HAP-1 (cell line): Measurements from ENCODE around the gene TSEN54.

Experiments
- DNase-seq, 2 experiments: peaks; one replicate each; pipeline ENCODE4 v3.0.0-alpha.2; 2016 to 2020; ENCODE audit warnings: low spot score in 2 of 2
- H3K27me3 ChIP-seq: fragments of 250-450 bp; sonication (Bioruptor Pico); 2 replicates; pipeline ENCODE4 v1.5.1; 2020; ENCODE audit warnings: low read depth, mild to moderate bottlenecking, moderate library complexity
- H3K36me3 ChIP-seq: fragments of 250-450 bp; sonication (Bioruptor Pico); replicated peaks from 2 replicates; pipeline ENCODE4 v1.5.1; 2020; ENCODE audit warnings: mild to moderate bottlenecking
- H3K4me1 ChIP-seq: fragments of 250-450 bp; sonication (Bioruptor Pico); 2 replicates; pipeline ENCODE4 v1.5.1; 2020; ENCODE audit warnings: mild to moderate bottlenecking
- H3K4me3 ChIP-seq: fragments of 250-450 bp; sonication (Bioruptor Pico); 2 replicates; pipeline ENCODE4 v1.5.1; 2020; ENCODE audit warnings: mild to moderate bottlenecking, moderate library complexity
- H3K9me3 ChIP-seq: fragments of 250-450 bp; sonication (Bioruptor Pico); 2 replicates; pipeline ENCODE4 v1.5.1; 2020; ENCODE audit warnings: mild to moderate bottlenecking, moderate library complexity
- in situ Hi-C: fragments of 300-500 bp; cut with MboI; formaldehyde crosslinking; loops from 3 replicates; pipeline ENCODE4 v1.14.3; 2020; ENCODE audit warnings: low sequenced_read_pairs, inconsistent platforms, mixed read lengths

The TSEN54 gene

GRCh38 chr17:75493476-75494129 lies 22.7 kb upstream of the TSEN54 start:
- in situ Hi-C loops: no loop called here

GRCh38 chr17:75494326-75494877 lies 21.9 kb upstream of the TSEN54 start:
- no peaks in the 10 kb centered on the region for H3K27me3 ChIP-seq
- no peaks in the 10 kb centered on the region for H3K4me1 ChIP-seq
- in situ Hi-C loops: no loop called here
- no peak for DNase-seq
- no peaks in the 10 kb centered on the region for H3K9me3 ChIP-seq
- peaks cover 44% of the 10 kb centered on the region for H3K36me3 ChIP-seq
- no peak overlapping the region for H3K4me3 ChIP-seq

More at GRCh38 chr17:75493476-75494129, 22.7 kb upstream of the TSEN54 start:
- Histone ChIP-seq H3K36me3 (peaks cover 38% of the 10 kb centered on the region), H3K27me3 (no peaks in the 10 kb centered on the region), H3K4me1 (no peaks in the 10 kb centered on the region), H3K9me3 (no peaks in the 10 kb centered on the region), H3K4me3 (no peak overlapping the region)
- no peak for DNase-seq

- in situ Hi-C loops: no loop called here
- Histone ChIP-seq H3K27me3 (no peaks in the 10 kb centered on the region), H3K36me3 (peaks cover 60% of the 10 kb centered on the region), H3K9me3 (no peaks in the 10 kb centered on the region), H3K4me3 (no peak overlapping the region), H3K4me1 (no peaks in the 10 kb centered on the region)
- no peak for DNase-seq
These were observed 20.3 kb upstream of the TSEN54 start for GRCh38 chr17:75496005-75496404.

- peaks cover 58% of the 10 kb centered on the region for H3K36me3 ChIP-seq
- no peaks in the 10 kb centered on the region for H3K4me1 ChIP-seq
- in situ Hi-C loops: no loop called here
- H3K27me3 ChIP-seq: no peaks in the 10 kb centered on the region
- no peak overlapping the region for H3K4me3 ChIP-seq
- no peak for DNase-seq
- no peaks in the 10 kb centered on the region for H3K9me3 ChIP-seq
These were observed 18.1 kb upstream of the TSEN54 start for GRCh38 chr17:75498039-75498725.

- H3K4me1 ChIP-seq: no peaks in the 10 kb centered on the region
- no peaks in the 10 kb centered on the region for H3K9me3 ChIP-seq
- peaks cover 55% of the 10 kb centered on the region for H3K36me3 ChIP-seq
- H3K27me3 ChIP-seq: no peaks in the 10 kb centered on the region
- no peak for DNase-seq
- in situ Hi-C loops: no loop called here
- H3K4me3 ChIP-seq: no peak overlapping the region
These were observed 17.6 kb upstream of the TSEN54 start for GRCh38 chr17:75498726-75499213.

- in situ Hi-C loops: no loop called here
- H3K27me3 ChIP-seq: no peaks in the 10 kb centered on the region
- H3K9me3 ChIP-seq: no peaks in the 10 kb centered on the region
- peaks cover 53% of the 10 kb centered on the region for H3K36me3 ChIP-seq
- DNase-seq: no peak
- H3K4me3 ChIP-seq: no peak overlapping the region
- H3K4me1 ChIP-seq: no peaks in the 10 kb centered on the region
These were observed 16.9 kb upstream of the TSEN54 start for GRCh38 chr17:75499313-75500022.

DNA sequence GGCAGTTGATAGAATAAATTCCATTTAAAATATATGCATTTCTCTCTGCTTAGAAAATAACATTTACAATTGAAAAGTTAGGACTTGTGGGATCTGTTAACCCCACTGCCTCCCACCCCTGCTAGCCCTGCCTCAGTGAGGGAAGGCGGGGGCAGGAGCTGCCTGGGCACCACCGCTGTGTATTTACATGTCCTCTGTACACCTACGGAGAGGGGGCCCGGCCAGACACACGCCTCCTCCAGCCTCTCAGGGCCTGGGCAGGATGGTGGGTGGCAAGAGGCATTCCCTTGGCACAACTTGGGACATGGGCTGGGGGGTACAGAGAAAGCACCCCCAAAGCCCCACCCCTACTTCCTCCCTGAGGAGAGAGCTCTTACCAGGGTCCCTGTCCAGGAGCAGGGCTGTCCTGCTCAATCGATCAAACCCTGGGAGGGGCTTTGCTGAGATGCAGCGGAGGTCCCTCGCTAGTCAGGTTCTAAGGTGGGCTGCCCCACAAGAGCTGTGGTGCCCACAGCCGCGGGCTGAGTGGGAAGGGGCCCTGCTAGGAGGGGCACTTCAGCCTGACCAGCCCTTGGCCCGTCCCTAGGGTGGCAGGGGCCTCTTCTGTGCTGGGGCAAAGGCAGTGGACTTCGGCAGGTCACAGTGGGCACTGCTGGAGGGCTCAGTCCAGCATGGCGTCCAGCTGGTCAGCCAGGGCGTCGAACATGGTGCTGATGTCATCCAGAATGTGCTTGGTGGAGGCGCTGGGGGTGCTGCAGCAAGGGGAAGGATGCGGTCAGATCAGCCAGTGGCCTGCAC lies 15.7 kb upstream of the TSEN54 start:
- Histone ChIP-seq H3K9me3 (no peaks in the 10 kb centered on the region), H3K4me3 (no peak overlapping the region), H3K36me3 (peaks cover 50% of the 10 kb centered on the region), H3K27me3 (no peaks in the 10 kb centered on the region), H3K4me1 (no peaks in the 10 kb centered on the region)
- no peak for DNase-seq
- in situ Hi-C loops: no loop called here

GRCh38 chr17:75501378-75502071 lies 14.8 kb upstream of the TSEN54 start:
- Histone ChIP-seq H3K4me3 (no peak overlapping the region), H3K27me3 (no peaks in the 10 kb centered on the region), H3K9me3 (no peaks in the 10 kb centered on the region), H3K36me3 (peaks cover 47% of the 10 kb centered on the region), H3K4me1 (no peaks in the 10 kb centered on the region)
- in situ Hi-C loops: no loop called here
- no peak for DNase-seq

- no peaks in the 10 kb centered on the region for H3K9me3 ChIP-seq
- no peaks in the 10 kb centered on the region for H3K27me3 ChIP-seq
- in situ Hi-C loops: no loop called here
- H3K4me3 ChIP-seq: no peak overlapping the region
- peaks cover 47% of the 10 kb centered on the region for H3K36me3 ChIP-seq
- no peak for DNase-seq
- H3K4me1 ChIP-seq: no peaks in the 10 kb centered on the region
These were observed 14.1 kb upstream of the TSEN54 start for GRCh38 chr17:75502072-75502720.

- Histone ChIP-seq H3K9me3 (no peaks in the 10 kb centered on the region), H3K36me3 (peaks cover 44% of the 10 kb centered on the region), H3K4me3 (no peak overlapping the region), H3K27me3 (no peaks in the 10 kb centered on the region), H3K4me1 (no peaks in the 10 kb centered on the region)
- in situ Hi-C loops: no loop called here
- DNase-seq: no peak
These were observed 13.5 kb upstream of the TSEN54 start for GRCh38 chr17:75502721-75503329.

- Histone ChIP-seq H3K9me3 (no peaks in the 10 kb centered on the region), H3K4me1 (no peaks in the 10 kb centered on the region), H3K27me3 (no peaks in the 10 kb centered on the region), H3K4me3 (no peak overlapping the region), H3K36me3 (peaks cover 38% of the 10 kb centered on the region)
- in situ Hi-C loops: no loop called here
- no peak for DNase-seq
These were observed 12.9 kb upstream of the TSEN54 start for GRCh38 chr17:75503337-75503950.

- no peak overlapping the region for H3K4me3 ChIP-seq
- no peak for DNase-seq
- H3K27me3 ChIP-seq: no peaks in the 10 kb centered on the region
- peaks cover 34% of the 10 kb centered on the region for H3K36me3 ChIP-seq
- no peaks in the 10 kb centered on the region for H3K9me3 ChIP-seq
- in situ Hi-C loops: no loop called here
- H3K4me1 ChIP-seq: no peaks in the 10 kb centered on the region
These were observed 12.4 kb upstream of the TSEN54 start for GRCh38 chr17:75503976-75504346.
